Memory B cell (primary cell): ENCODE data around the gene MAN1A1.

Experiments
- ATAC-seq: fragments of 150-1000 bp; cut with Tn5 transposase; 2 replicates; pipeline ENCODE4 v1.10.0; 2021; ENCODE audit warnings: low read depth, mild to moderate bottlenecking, moderate library complexity
- DNase-seq, 2 donors: peaks; one replicate each; pipeline ENCODE4 v3.0.0; 2022; ENCODE audit warnings: low spot score in 2 of 2
- H3K27ac Mint-ChIP-seq: one replicate; pipeline ENCODE4 v1.8.0; 2022; ENCODE audit warnings: mild to moderate bottlenecking, moderate library complexity, mixed read lengths
- H3K27me3 Mint-ChIP-seq: one replicate; pipeline ENCODE4 v1.8.0; 2022; ENCODE audit warnings: mixed read lengths
- H3K36me3 Mint-ChIP-seq: one replicate; pipeline ENCODE4 v1.8.0; 2022; ENCODE audit warnings: mild to moderate bottlenecking, mixed read lengths
- H3K4me1 Mint-ChIP-seq: one replicate; pipeline ENCODE4 v1.8.0; 2022; ENCODE audit warnings: mixed read lengths
- H3K4me3 Mint-ChIP-seq: one replicate; pipeline ENCODE4 v1.8.0; 2022; ENCODE audit warnings: mild to moderate bottlenecking, moderate library complexity, mixed read lengths
- H3K9me3 Mint-ChIP-seq: one replicate; pipeline ENCODE4 v1.8.0; 2022; ENCODE audit warnings: mixed read lengths

The MAN1A1 gene

GRCh38 chr6:119147101-119148053 lies 202.2 kb downstream of the MAN1A1 start:
- peaks cover 2% of the 10 kb centered on the region for H3K4me1 Mint-ChIP-seq
- no peak overlapping the region for H3K27ac Mint-ChIP-seq
- no peaks in the 10 kb centered on the region for H3K9me3 Mint-ChIP-seq
- no peak for DNase-seq
- H3K36me3 Mint-ChIP-seq = no peaks in the 10 kb centered on the region
- ATAC-seq = no peak
- H3K4me3 Mint-ChIP-seq = no peak overlapping the region
- peaks cover 2% of the 10 kb centered on the region for H3K27me3 Mint-ChIP-seq

- Mint-ChIP-seq H3K36me3 (no peaks in the 10 kb centered on the region), H3K27ac (no peak overlapping the region), H3K4me1 (peaks cover 2% of the 10 kb centered on the region), H3K9me3 (no peaks in the 10 kb centered on the region), H3K4me3 (no peak overlapping the region), H3K27me3 (peaks cover 4% of the 10 kb centered on the region)
- ATAC-seq (no peak), DNase-seq (no peak)
Measured at GRCh38 chr6:119145111-119145510, 204.4 kb downstream of the MAN1A1 start.

DNA sequence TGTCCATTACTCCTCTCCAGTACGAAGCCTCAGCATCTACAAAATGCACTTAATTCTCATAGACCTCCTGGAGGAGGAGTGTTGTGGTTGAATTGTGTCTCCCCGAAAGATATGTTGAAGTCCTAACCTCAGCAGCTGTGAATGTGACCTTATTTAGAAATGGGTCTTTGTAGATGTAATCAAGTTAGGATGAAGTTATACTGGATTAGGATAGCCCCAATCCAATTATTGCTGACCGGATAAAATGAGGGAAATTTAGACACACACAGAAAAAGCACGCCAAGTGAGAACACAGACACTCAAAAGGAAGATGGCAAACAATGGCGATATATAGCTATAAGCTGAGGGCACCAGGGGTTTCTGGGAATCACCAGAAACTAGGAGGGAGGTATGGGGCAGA lies 206.9 kb downstream of the MAN1A1 start:
- H3K27me3 Mint-ChIP-seq = peaks cover 4% of the 10 kb centered on the region
- H3K9me3 Mint-ChIP-seq = no peaks in the 10 kb centered on the region
- no peaks in the 10 kb centered on the region for H3K36me3 Mint-ChIP-seq
- no peak overlapping the region for H3K4me3 Mint-ChIP-seq
- H3K4me1 Mint-ChIP-seq = no peaks in the 10 kb centered on the region
- no peak overlapping the region for H3K27ac Mint-ChIP-seq
- no peak for ATAC-seq
- no peak for DNase-seq

- no peaks in the 10 kb centered on the region for H3K36me3 Mint-ChIP-seq
- no peak for DNase-seq
- H3K9me3 Mint-ChIP-seq = no peaks in the 10 kb centered on the region
- ATAC-seq = no peak
- H3K27ac Mint-ChIP-seq = no peak overlapping the region
- H3K4me1 Mint-ChIP-seq = no peaks in the 10 kb centered on the region
- no peak overlapping the region for H3K4me3 Mint-ChIP-seq
- peaks cover 3% of the 10 kb centered on the region for H3K27me3 Mint-ChIP-seq
Measured at GRCh38 chr6:119142041-119142440, 207.5 kb downstream of the MAN1A1 start.

- Mint-ChIP-seq H3K36me3 (no peaks in the 10 kb centered on the region), H3K4me3 (no peak overlapping the region), H3K27ac (no peak overlapping the region), H3K4me1 (no peaks in the 10 kb centered on the region), H3K27me3 (peaks cover 2% of the 10 kb centered on the region), H3K9me3 (no peaks in the 10 kb centered on the region)
- no peak for DNase-seq
- no peak for ATAC-seq
Measured at GRCh38 chr6:119140196-119141140, 209.1 kb downstream of the MAN1A1 start.

DNA sequence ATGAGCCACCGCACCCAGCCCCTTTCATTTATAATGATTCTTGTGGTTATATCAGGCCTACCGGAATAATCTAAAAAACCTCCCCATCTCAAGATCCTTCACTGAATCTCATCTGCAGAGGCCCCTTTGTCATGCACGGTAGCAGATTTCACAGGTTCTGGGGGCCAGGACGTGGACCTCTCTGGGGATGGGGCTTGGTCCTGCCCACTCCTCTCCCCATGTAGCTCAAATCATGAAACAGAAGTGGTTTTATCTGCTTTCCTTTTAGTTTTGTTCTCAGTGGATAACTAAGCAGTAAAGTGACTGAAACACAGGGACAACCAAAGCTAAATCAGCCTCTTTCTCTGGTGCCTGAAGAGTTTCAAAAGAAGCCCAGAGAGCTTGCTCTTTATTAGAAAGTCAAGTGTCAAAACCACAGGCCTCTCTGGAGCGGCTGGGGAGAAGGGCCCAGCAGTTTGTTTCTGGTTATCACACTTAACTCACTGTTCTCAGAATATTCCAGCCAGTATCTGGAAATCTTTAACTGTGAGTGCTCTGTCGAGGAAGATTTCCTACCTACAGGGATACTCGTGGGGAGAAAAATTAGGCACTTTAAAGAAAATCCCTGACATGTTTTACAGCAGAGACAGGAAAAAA lies 210.5 kb downstream of the MAN1A1 start:
- H3K9me3 Mint-ChIP-seq = no peaks in the 10 kb centered on the region
- peaks cover 2% of the 10 kb centered on the region for H3K27me3 Mint-ChIP-seq
- H3K27ac Mint-ChIP-seq = no peak overlapping the region
- ATAC-seq (no peak), DNase-seq (no peak)
- no peaks in the 10 kb centered on the region for H3K36me3 Mint-ChIP-seq
- H3K4me3 Mint-ChIP-seq = no peak overlapping the region
- no peaks in the 10 kb centered on the region for H3K4me1 Mint-ChIP-seq

DNA sequence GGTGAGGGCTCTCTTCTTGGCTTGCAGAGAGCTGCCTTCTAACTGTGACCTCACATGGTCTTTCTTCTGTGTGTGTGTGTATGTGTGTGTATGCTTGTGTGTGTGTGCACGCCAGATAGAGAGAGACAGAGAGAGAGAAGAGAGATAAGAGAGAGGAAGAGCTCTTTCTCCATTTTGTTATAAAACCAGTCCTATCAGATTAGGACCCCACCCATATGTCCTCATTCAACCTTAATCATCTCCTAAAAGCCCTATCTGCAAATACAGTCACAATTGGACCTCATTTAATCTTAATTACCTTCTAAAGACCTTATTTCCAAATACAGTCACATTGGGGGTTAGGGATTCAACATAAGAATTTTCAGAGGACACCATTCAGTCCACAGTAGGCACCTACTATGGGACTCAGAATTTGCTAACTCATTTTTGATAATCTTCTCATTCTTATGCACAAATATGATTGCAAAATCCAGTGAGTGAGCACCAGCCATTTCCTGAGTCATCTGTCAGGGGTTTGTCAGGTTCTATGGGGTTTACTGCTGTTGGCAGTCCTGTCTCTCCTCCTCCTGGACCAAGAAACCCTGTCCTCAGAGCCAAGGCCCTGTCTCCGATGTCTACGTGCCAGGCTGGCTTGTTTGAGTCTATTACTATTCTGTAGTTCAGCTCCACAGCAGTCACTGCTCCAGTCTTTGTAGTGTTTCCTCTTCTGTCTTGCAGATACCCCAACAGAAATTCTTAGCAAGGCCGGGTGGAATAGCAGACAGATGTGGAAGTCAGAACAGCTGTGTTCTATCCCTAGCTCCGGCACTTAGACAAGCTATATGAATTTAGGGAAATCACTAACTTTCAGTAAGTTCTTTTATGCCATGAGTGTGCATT lies 212.1 kb downstream of the MAN1A1 start:
- peaks cover 4% of the 10 kb centered on the region for H3K27me3 Mint-ChIP-seq
- DNase-seq (no peak), ATAC-seq (no peak)
- H3K9me3 Mint-ChIP-seq = no peaks in the 10 kb centered on the region
- no peaks in the 10 kb centered on the region for H3K36me3 Mint-ChIP-seq
- H3K4me3 Mint-ChIP-seq = no peak overlapping the region
- no peak overlapping the region for H3K27ac Mint-ChIP-seq
- no peaks in the 10 kb centered on the region for H3K4me1 Mint-ChIP-seq

DNA sequence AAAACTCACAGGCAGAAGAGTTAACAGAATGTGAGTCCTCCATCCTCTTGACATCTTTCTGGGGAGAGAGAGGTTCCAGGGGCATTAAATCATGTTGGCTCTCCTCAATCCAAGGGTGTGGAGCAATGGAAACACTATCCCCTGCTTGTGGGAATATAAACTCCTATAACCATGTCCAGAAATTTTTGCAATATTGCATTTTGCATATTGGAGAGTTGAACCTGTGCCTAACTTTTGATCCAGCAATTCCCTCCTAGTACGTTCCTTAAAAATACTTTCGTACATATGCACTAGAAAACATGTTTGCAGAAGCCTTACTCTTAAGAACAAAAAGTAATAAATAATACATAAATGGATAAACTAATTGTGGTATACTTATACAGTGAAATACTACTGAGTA lies 214.8 kb downstream of the MAN1A1 start:
- H3K27me3 Mint-ChIP-seq = peaks cover 2% of the 10 kb centered on the region
- no peak overlapping the region for H3K4me3 Mint-ChIP-seq
- no peak for ATAC-seq
- H3K4me1 Mint-ChIP-seq = no peaks in the 10 kb centered on the region
- DNase-seq = no peak
- no peak overlapping the region for H3K27ac Mint-ChIP-seq
- no peaks in the 10 kb centered on the region for H3K36me3 Mint-ChIP-seq
- H3K9me3 Mint-ChIP-seq = no peaks in the 10 kb centered on the region

DNA sequence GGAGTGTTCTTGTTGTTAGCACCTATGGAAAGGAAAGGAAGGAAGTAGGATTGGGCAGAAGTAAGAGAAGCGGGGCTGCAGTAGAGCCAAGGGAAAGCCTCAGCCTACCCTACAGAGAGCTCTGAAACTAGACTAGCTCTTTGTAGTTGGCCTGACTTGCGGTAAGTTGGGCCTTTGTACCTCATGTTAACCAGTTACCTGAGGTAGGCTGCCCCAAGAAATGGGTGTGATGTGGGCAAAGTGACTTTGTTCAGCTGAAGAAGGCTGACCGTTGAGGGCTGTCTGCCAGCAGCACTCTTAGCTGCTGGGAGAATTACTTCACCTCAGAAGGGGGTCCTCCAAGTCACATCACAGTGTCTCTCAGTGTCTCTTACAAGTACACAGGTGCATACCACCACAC lies 216.2 kb downstream of the MAN1A1 start:
- no peak for ATAC-seq
- H3K4me3 Mint-ChIP-seq = no peak overlapping the region
- no peaks in the 10 kb centered on the region for H3K36me3 Mint-ChIP-seq
- DNase-seq = no peak
- no peaks in the 10 kb centered on the region for H3K9me3 Mint-ChIP-seq
- peaks cover 2% of the 10 kb centered on the region for H3K27me3 Mint-ChIP-seq
- H3K4me1 Mint-ChIP-seq = no peaks in the 10 kb centered on the region
- no peak overlapping the region for H3K27ac Mint-ChIP-seq

GRCh38 chr6:119132261-119132981 lies 217.1 kb downstream of the MAN1A1 start:
- H3K27me3 Mint-ChIP-seq = peaks cover 4% of the 10 kb centered on the region
- DNase-seq (no peak), ATAC-seq (no peak)
- no peaks in the 10 kb centered on the region for H3K4me1 Mint-ChIP-seq
- no peak overlapping the region for H3K4me3 Mint-ChIP-seq
- H3K9me3 Mint-ChIP-seq = no peaks in the 10 kb centered on the region
- no peak overlapping the region for H3K27ac Mint-ChIP-seq
- no peaks in the 10 kb centered on the region for H3K36me3 Mint-ChIP-seq

DNA sequence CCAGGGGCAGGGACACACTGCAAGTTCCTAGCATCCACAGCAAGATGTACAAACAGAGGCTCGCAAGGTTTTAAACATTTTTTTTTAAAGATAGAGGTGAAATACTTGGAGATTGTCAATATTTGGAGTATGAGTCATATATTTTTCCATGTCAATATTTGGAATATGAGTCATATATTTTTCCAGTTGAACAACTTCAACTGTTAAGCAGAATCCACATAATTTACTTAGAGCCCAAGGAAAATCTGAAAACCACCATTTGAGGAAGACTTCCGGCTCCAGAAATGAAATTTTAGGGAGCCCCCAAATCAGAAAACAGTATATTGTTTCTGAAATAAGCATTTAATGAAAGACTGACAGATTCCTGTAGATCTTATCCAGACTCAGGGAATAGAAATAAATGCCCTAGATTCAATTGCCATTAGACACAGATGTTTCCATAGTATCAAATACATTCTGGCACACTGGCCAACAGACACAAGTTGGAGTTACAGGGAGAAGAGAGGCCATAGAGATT lies 219.5 kb downstream of the MAN1A1 start:
- Mint-ChIP-seq H3K4me3 (no peak overlapping the region), H3K27me3 (peaks cover 5% of the 10 kb centered on the region), H3K9me3 (no peaks in the 10 kb centered on the region), H3K36me3 (no peaks in the 10 kb centered on the region), H3K27ac (no peak overlapping the region), H3K4me1 (no peaks in the 10 kb centered on the region)
- DNase-seq (no peak), ATAC-seq (no peak)

DNA sequence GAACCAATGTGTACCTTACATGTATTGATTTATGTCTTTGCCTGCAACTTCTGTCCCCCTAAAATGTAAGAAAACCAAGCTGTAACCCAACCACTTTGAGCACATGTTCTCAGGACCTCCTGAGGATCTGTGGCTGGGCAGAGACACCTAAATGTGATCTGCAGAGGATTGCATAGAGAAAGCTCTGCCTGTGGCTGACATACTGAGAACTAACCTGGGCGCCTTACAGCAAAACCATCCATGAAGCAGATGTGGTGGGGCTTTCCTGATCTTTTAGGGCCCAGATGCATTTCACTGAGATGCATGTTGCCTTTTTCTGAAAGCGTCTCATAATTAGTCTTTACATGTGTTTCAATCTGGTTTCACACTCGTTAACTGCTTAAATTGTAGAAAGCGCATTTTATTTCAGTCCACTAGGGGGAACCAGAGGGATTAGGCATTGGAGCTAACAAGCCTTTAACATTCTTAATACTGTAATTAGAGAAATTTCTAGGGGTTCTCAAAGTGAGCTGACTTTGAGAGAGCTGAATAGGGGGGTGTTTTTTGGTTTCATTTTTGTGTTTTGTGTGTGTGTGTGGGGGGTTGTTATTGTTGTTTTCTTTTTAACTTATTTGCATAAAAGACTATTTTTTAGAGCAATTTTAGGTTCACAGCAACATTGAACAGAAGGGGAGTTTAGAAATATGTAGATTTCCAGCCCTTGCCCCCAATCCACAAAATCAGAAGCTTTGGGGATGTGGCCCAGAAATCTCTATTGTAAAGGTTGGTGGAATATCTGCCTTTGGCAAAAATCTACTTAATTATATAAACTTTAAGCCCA lies 220.2 kb downstream of the MAN1A1 start:
- ATAC-seq = peak; percentile 64
- H3K27me3 Mint-ChIP-seq = peaks cover 5% of the 10 kb centered on the region
- no peak overlapping the region for H3K4me3 Mint-ChIP-seq
- no peaks in the 10 kb centered on the region for H3K36me3 Mint-ChIP-seq
- no peak overlapping the region for H3K27ac Mint-ChIP-seq
- H3K4me1 Mint-ChIP-seq = no peaks in the 10 kb centered on the region
- H3K9me3 Mint-ChIP-seq = no peaks in the 10 kb centered on the region
- peak in 1 of 2 donors; percentile 55 for DNase-seq
